GM23338 (cell line): ENCODE results near the gene CASKIN2. TPM values are rescaled to one million over a fixed set of nuclear protein-coding genes. Genes with fewer than 3 reads are reported as not detected.

Source experiments
- ATAC-seq: fragments of 200-7000 bp; cut with Tn5 transposase; 3 replicates; pipeline ENCODE4 v1.9.1; 2020
- DNase-seq: peaks from one replicate; pipeline ENCODE4 v3.0.0-alpha.2; 2015; ENCODE audit warnings: low spot score
- H2AFZ ChIP-seq: fragments of 200-600 bp; sonication (generic); 2 replicates; pipeline ENCODE4 v1.8.0; 2016; ENCODE audit warnings: antibody characterized with exemption, mild to moderate bottlenecking, moderate library complexity
- H3F3A ChIP-seq: fragments of 200-600 bp; sonication (generic); replicated peaks from 2 replicates; pipeline ENCODE4 v1.8.0; 2017; ENCODE audit warnings: antibody characterized with exemption, mixed run types, low read depth
- H3K27ac ChIP-seq: fragments of 200-600 bp; sonication (generic); 2 replicates; pipeline ENCODE4 v1.6.1; 2016; ENCODE audit warnings: low read depth
- H3K27me3 ChIP-seq: fragments of 200-600 bp; sonication (generic); 2 replicates; pipeline ENCODE4 v1.8.0; 2016; ENCODE audit warnings: mild to moderate bottlenecking, mixed run types, moderate library complexity; ENCODE audit not compliant: insufficient read depth
- H3K36me3 ChIP-seq: fragments of 200-600 bp; sonication (generic); 2 replicates; pipeline ENCODE4 v1.8.0; 2016; ENCODE audit warnings: mild to moderate bottlenecking; ENCODE audit not compliant: insufficient read depth
- H3K4me1 ChIP-seq: fragments of 200-600 bp; sonication (generic); 2 replicates; pipeline ENCODE4 v1.8.0; 2016; ENCODE audit warnings: mild to moderate bottlenecking, moderate library complexity; ENCODE audit not compliant: insufficient read depth
- H3K4me2 ChIP-seq: fragments of 200-600 bp; sonication (generic); 2 replicates; pipeline ENCODE4 v1.7.1; 2017; ENCODE audit warnings: mixed run types
- H3K4me3 ChIP-seq: fragments of 200-600 bp; sonication (generic); 2 replicates; pipeline ENCODE4 v1.6.1; 2016; ENCODE audit warnings: mixed run types
- H3K79me2 ChIP-seq: fragments of 200-600 bp; sonication (generic); replicated peaks from 2 replicates; pipeline ENCODE4 v1.8.0; 2017; ENCODE audit warnings: mild to moderate bottlenecking; ENCODE audit not compliant: insufficient read depth
- H3K9me2 ChIP-seq: fragments of 200-600 bp; sonication (generic); 2 replicates; pipeline ENCODE4 v1.8.0; 2017; ENCODE audit not compliant: insufficient read depth
- H4K20me1 ChIP-seq: fragments of 200-600 bp; sonication (generic); replicated peaks from 2 replicates; pipeline ENCODE4 v1.8.0; 2017; ENCODE audit warnings: mild to moderate bottlenecking; ENCODE audit not compliant: insufficient read depth
- H3K27ac Mint-ChIP-seq: 2 replicates; pipeline ENCODE4 v1.8.0; 2020; ENCODE audit warnings: inconsistent platforms, mild to moderate bottlenecking, moderate library complexity, mixed read lengths
- H3K27me3 Mint-ChIP-seq: 3 replicates; pipeline ENCODE4 v1.8.0; 2022; ENCODE audit warnings: low read depth, mild to moderate bottlenecking, moderate library complexity, mixed read lengths, inconsistent platforms; ENCODE audit not compliant: insufficient read depth, poor library complexity
- H3K36me3 Mint-ChIP-seq: 3 replicates; pipeline ENCODE4 v1.8.0; 2021; ENCODE audit warnings: low read depth, mild to moderate bottlenecking, inconsistent platforms, moderate library complexity, mixed read lengths
- H3K4me1 Mint-ChIP-seq: 3 replicates; pipeline ENCODE4 v1.8.0; 2020; ENCODE audit warnings: mild to moderate bottlenecking, inconsistent platforms, mixed read lengths
- H3K4me3 Mint-ChIP-seq: 3 replicates; pipeline ENCODE4 v1.8.0; 2021; ENCODE audit warnings: moderate library complexity, mild to moderate bottlenecking, inconsistent platforms, mixed read lengths
- H3K9me3 Mint-ChIP-seq: 3 replicates; pipeline ENCODE4 v1.8.0; 2020; ENCODE audit warnings: moderate library complexity, mild to moderate bottlenecking, inconsistent platforms, mixed read lengths
- CREB1 ChIP-seq: fragments of 250-450 bp; sonication (Bioruptor Pico); IDR thresholded peaks from 2 replicates; pipeline ENCODE4 v1.5.0; 2020; ENCODE audit warnings: low read depth, mild to moderate bottlenecking, moderate library complexity
- ETS1 ChIP-seq: IDR thresholded peaks from 2 replicates; pipeline ENCODE4 v1.6.1; 2016; ENCODE audit warnings: antibody characterized with exemption
- EZH2 ChIP-seq: fragments of 200-600 bp; sonication (generic); IDR thresholded peaks from one replicate; pipeline ENCODE4 v1.8.0; 2017; ENCODE audit warnings: antibody characterized with exemption, mild to moderate bottlenecking, low read depth; ENCODE audit not compliant: unreplicated experiment
- JUNB ChIP-seq: IDR thresholded peaks from one replicate; pipeline ENCODE4 v1.6.1; 2016; ENCODE audit warnings: antibody characterized with exemption; ENCODE audit not compliant: unreplicated experiment
- REST ChIP-seq: IDR thresholded peaks from one replicate; pipeline ENCODE4 v1.6.1; 2018; ENCODE audit warnings: antibody characterized with exemption; ENCODE audit not compliant: unreplicated experiment
- ZNF114 ChIP-seq: fragments of 250-450 bp; sonication (Bioruptor Pico); IDR thresholded peaks from 2 replicates; pipeline ENCODE4 v1.5.0; 2020; ENCODE audit warnings: mild to moderate bottlenecking, moderate library complexity
- ZNF331 ChIP-seq: fragments of 250-450 bp; sonication (Bioruptor Pico); IDR thresholded peaks from 2 replicates; pipeline ENCODE4 v1.5.0; 2020; ENCODE audit warnings: low read depth, mild to moderate bottlenecking, moderate library complexity
- ZNF462 ChIP-seq: fragments of 250-450 bp; sonication (Bioruptor Pico); IDR thresholded peaks from 2 replicates; pipeline ENCODE4 v1.5.0; 2020; ENCODE audit warnings: mild to moderate bottlenecking, moderate library complexity
- polyA plus RNA-seq: library from polyadenylated mRNA; unstranded; fragments of >200 nt; fragmentation: Nextera tagmentation; extraction: Ambion mirVana; gene quantifications from 2 replicates; pipeline ENCODE4 v1.2.1, GENCODE V29; 2016
- total RNA-seq: library from RNA; depleted of rRNA; stranded (reverse); fragments of >200 nt; shearing (Covaris generic); gene quantifications from 2 replicates; pipeline ENCODE4 v1.2.3, GENCODE V29; 2014

CASKIN2 gene
- total and polyA plus RNA-seq, 2 experiments from 2014 or later, result 4.9 to 21.5 TPM

DNA sequence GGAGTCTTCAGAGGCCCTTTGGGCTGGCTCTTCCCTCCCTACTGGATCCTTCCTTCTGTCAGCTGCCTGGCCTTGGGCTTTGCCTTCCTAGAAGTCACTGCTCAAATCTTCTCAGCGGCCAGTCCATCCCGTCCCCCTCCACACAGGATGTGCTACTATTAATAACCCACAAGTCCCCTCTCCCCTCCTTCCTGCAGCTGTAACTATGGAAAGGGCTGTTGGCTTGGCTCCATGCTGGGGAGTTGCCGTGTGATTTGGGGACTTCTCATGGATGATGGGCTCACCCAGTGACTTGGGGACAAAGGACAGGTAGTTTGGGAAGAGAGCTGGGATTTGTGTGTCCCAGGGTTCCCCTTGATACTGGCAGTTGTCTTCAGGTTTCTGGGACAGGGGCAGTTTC is 39.5 kb downstream of the CASKIN2 start:
- TF ChIP-seq CREB1 (CRISPR knock-in tag) (no peak), ETS1 (no peak)
- Mint-ChIP-seq H3K4me1 (peaks cover 7% of the 10 kb centered on the region), H3K27me3 (peaks cover 14% of the 10 kb centered on the region), H3K27ac (no peak overlapping the region), H3K4me3 (no peak overlapping the region), H3K9me3 (no peaks in the 10 kb centered on the region), H3K36me3 (peaks cover 11% of the 10 kb centered on the region; the same call in 2 of the 3 replicates)
- Histone ChIP-seq H4K20me1 (no peaks in the 10 kb centered on the region; the same call in 1 of the 2 replicates), H3K79me2 (no peaks in the 10 kb centered on the region), H3K27me3 (no peaks in the 10 kb centered on the region), H3K4me3 (no peak overlapping the region), H3K4me2 (no peak overlapping the region), H3K27ac (no peak overlapping the region), H3K9me2 (no peaks in the 10 kb centered on the region), H3K4me1 (peaks cover 5% of the 10 kb centered on the region; the same call in 1 of the 2 replicates), H3K36me3 (no peaks in the 10 kb centered on the region), H2AFZ (no peak overlapping the region), H3F3A (no peaks in the 10 kb centered on the region)
- DNase-seq (no peak), ATAC-seq (no peak)

GRCh38 chr17:75475144-75475835 is 40.0 kb downstream of the CASKIN2 start:
- Histone ChIP-seq H2AFZ (no peak overlapping the region), H3K36me3 (no peaks in the 10 kb centered on the region), H3K9me2 (no peaks in the 10 kb centered on the region), H3K27me3 (no peaks in the 10 kb centered on the region), H3K79me2 (no peaks in the 10 kb centered on the region), H3F3A (no peaks in the 10 kb centered on the region), H4K20me1 (no peaks in the 10 kb centered on the region; the same call in 1 of the 2 replicates), H3K4me2 (no peak overlapping the region), H3K27ac (no peak overlapping the region), H3K4me3 (no peak overlapping the region), H3K4me1 (peaks cover 5% of the 10 kb centered on the region; the same call in 1 of the 2 replicates)
- peaks cover 7% of the 10 kb centered on the region for H3K4me1 Mint-ChIP-seq
- H3K9me3 Mint-ChIP-seq, result no peaks in the 10 kb centered on the region
- no peak overlapping the region for H3K4me3 Mint-ChIP-seq
- no peak for TF ChIP-seq CREB1 (CRISPR knock-in tag)
- no peak for TF ChIP-seq ZNF114 (CRISPR knock-in tag)
- no peak for TF ChIP-seq REST
- TF ChIP-seq EZH2, result no peak
- TF ChIP-seq ZNF462 (CRISPR knock-in tag), result no peak
- no peak for TF ChIP-seq JUNB
- no peak for TF ChIP-seq ETS1
- TF ChIP-seq ZNF331, result no peak
- H3K27ac Mint-ChIP-seq, result no peak overlapping the region
- H3K27me3 Mint-ChIP-seq, result peaks cover 13% of the 10 kb centered on the region
- DNase-seq (no peak), ATAC-seq (no peak)
- peaks cover 11% of the 10 kb centered on the region; the same call in 2 of the 3 replicates for H3K36me3 Mint-ChIP-seq
